Activated CD4-positive, alpha-beta T cell treated with anti-CD3 and anti-CD28 coated beads for 48 hours (primary cell): Measurements from ENCODE around the gene CACNB2.

Experiments
- DNase-seq: peaks from one replicate; pipeline ENCODE4 v3.0.0-alpha.2; 2020

Gene CACNB2

GRCh38 chr10:18140149-18140956, at the start of gene CACNB2:
CACNB2 (plus strand) TSS chr10:18140424.
- peak; percentile 7 for DNase-seq

- no peak for DNase-seq
Measured at GRCh38 chr10:18094332-18094731, 45.9 kb upstream of the CACNB2 start.

- DNase-seq, result no peak
Measured at GRCh38 chr10:18094793-18095192, 45.4 kb upstream of the CACNB2 start.

- DNase-seq, result no peak
Measured at GRCh38 chr10:18097524-18097923, 42.7 kb upstream of the CACNB2 start.

- no peak for DNase-seq
Measured at GRCh38 chr10:18098201-18098600, 42.0 kb upstream of the CACNB2 start.

- no peak for DNase-seq
Measured at GRCh38 chr10:18099415-18099814, 40.8 kb upstream of the CACNB2 start.

- no peak for DNase-seq
Measured at GRCh38 chr10:18100669-18101068, 39.6 kb upstream of the CACNB2 start.

- no peak for DNase-seq
Measured at GRCh38 chr10:18102404-18102803, 37.8 kb upstream of the CACNB2 start.

- peak; percentile 66 for DNase-seq
Measured at GRCh38 chr10:18104223-18104872, 35.9 kb upstream of the CACNB2 start.

GRCh38 chr10:18109341-18109870, 30.8 kb upstream of the CACNB2 start:
- DNase-seq, result no peak

- DNase-seq, result no peak
Measured at GRCh38 chr10:18113881-18114280, 26.3 kb upstream of the CACNB2 start.

- DNase-seq, result no peak
Measured at GRCh38 chr10:18117276-18117675, 22.9 kb upstream of the CACNB2 start.

GRCh38 chr10:18122753-18123152, 17.5 kb upstream of the CACNB2 start:
- no peak for DNase-seq

GRCh38 chr10:18133046-18133445, 7.2 kb upstream of the CACNB2 start:
- no peak for DNase-seq

GRCh38 chr10:18134509-18134908, 5.7 kb upstream of the CACNB2 start:
- no peak for DNase-seq

GRCh38 chr10:18134921-18135320, 5.3 kb upstream of the CACNB2 start:
- no peak for DNase-seq

GRCh38 chr10:18136073-18136791, 4.0 kb upstream of the CACNB2 start:
- no peak for DNase-seq

GRCh38 chr10:18137111-18137510, 3.1 kb upstream of the CACNB2 start:
- DNase-seq, result no peak

GRCh38 chr10:18140957-18141845, 977 bp downstream of the CACNB2 start:
- DNase-seq, result no peak

GRCh38 chr10:18142151-18142550, 1.9 kb downstream of the CACNB2 start:
- DNase-seq, result no peak

GRCh38 chr10:18144396-18144795, 4.2 kb downstream of the CACNB2 start:
- no peak for DNase-seq

GRCh38 chr10:18144928-18145327, 4.7 kb downstream of the CACNB2 start:
- DNase-seq, result no peak

GRCh38 chr10:18145652-18146051, 5.4 kb downstream of the CACNB2 start:
- no peak for DNase-seq
